ENCODE measurements around the gene ZFP92. TPM values are rescaled to one million over a fixed set of nuclear protein-coding genes. Genes with fewer than 3 reads are reported as not detected.

The ZFP92 gene
- total RNA-seq, 3 donors from 2014 or later, result 0.29 to 1.6 (median 1.3) TPM

DNA sequence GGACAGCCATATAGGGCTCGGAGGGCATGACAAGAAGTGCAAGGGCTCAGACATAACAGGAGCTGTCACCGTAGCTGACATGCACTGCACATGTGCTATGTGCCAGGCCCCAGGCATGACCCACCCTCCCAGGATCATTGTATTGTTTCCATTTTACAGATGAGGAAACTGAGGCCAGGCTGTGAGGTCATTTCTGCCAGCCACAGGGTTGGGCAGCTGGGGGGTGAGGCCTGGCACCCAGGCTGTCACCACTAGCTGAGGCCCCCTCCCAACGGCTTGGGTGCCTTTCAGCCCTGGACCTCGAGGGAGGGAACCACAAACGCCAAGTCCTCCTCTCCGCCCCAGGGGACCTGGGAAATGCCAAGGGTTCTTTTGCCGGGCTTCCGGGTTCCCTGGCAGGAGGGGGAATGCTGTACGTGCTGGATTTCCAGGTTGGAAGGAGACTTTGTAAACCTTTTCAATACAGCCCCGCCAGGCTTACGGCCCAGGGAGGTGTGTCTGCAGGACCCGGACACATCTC is 21.9 kb downstream of the ZFP92 start:
- no peak for DNase-seq (ENCODE audit: low spot score in 2 of 2)
- intact Hi-C loops (cut with DNase I; ENCODE audit: low total_unique reads), result no loop called here
- peaks cover 11 to 14% of the 10 kb centered on the region in 2 donors for H3K9me3 ChIP-seq
- no peak overlapping the region for H3K4me3 ChIP-seq
- H3K4me1 ChIP-seq, result no peaks in the 10 kb centered on the region
- H3K27me3 ChIP-seq, result peaks cover 0 to 50% of the 10 kb centered on the region in 2 donors
- no peak for TF ChIP-seq POLR2AphosphoS5 (IDR thresholded peaks at IDR 0.05)
- TF ChIP-seq POLR2A (IDR thresholded peaks at IDR 0.05), result no peak
- TF ChIP-seq, protein P1, sequence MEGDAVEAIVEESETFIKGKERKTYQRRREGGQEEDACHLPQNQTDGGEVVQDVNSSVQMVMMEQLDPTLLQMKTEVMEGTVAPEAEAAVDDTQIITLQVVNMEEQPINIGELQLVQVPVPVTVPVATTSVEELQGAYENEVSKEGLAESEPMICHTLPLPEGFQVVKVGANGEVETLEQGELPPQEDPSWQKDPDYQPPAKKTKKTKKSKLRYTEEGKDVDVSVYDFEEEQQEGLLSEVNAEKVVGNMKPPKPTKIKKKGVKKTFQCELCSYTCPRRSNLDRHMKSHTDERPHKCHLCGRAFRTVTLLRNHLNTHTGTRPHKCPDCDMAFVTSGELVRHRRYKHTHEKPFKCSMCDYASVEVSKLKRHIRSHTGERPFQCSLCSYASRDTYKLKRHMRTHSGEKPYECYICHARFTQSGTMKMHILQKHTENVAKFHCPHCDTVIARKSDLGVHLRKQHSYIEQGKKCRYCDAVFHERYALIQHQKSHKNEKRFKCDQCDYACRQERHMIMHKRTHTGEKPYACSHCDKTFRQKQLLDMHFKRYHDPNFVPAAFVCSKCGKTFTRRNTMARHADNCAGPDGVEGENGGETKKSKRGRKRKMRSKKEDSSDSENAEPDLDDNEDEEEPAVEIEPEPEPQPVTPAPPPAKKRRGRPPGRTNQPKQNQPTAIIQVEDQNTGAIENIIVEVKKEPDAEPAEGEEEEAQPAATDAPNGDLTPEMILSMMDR (IDR thresholded peaks at IDR 0.05), result no peak
- H3K36me3 ChIP-seq, result no peaks in the 10 kb centered on the region
- no peak overlapping the region for H3K27ac ChIP-seq

DNA sequence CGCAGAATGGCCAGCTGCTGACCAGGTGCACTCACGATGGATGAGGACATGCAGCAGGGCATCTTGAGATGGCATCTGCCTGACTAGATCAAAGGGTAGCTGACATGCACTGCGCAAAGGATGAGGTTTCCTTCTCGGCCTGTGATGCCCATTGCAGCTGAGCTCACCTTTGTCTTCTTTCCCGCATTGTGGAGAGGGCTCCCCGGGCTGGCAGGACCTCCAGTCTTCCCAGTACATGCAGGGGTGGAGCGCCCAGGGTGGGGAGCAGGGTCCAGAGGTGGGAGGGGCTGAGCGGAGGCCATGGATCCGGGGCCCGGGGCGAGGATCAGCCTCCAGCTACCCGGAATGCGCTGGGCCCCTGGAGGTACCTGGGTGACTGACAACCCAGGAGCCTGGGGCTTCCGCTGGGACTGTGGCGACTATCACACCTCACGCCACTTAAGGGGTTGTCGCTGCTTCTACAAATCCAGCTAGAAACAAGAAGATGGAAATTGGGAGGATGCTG is 22.6 kb downstream of the ZFP92 start:
- intact Hi-C loops (cut with DNase I; ENCODE audit: low total_unique reads), result no loop called here
- H3K4me3 ChIP-seq, result no peak overlapping the region
- no peaks in the 10 kb centered on the region for H3K36me3 ChIP-seq
- no peak for TF ChIP-seq POLR2AphosphoS5 (IDR thresholded peaks at IDR 0.05)
- no peak for TF ChIP-seq POLR2A (IDR thresholded peaks at IDR 0.05)
- TF ChIP-seq, protein P1 (IDR thresholded peaks at IDR 0.05), result no peak
- H3K27ac ChIP-seq, result no peak overlapping the region
- peaks cover 0 to 53% of the 10 kb centered on the region in 2 donors for H3K27me3 ChIP-seq
- H3K9me3 ChIP-seq, result peaks cover 11 to 14% of the 10 kb centered on the region in 2 donors
- DNase-seq (ENCODE audit: low spot score in 2 of 2), result no peak
- no peaks in the 10 kb centered on the region for H3K4me1 ChIP-seq

DNA sequence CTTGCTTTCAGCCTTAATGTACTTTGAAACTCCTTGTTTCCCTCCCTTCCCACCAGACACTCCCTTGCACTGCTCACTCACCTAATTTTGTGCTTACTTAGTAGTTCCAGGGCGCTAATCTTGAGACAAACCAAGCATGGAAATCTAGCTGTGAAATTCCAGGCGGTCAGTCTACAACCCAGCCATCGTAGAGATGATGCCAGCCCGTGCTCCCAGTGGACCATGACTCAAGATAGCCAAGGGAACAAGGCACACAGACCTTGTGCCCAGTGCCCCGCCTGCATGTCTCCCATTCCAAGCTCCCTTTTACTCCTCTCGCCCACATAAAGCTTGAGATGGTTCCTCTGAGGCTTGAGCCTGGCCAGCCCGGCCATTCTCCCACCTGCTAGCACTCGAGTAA is 23.5 kb downstream of the ZFP92 start:
- H3K4me3 ChIP-seq, result no peak overlapping the region
- no peaks in the 10 kb centered on the region for H3K4me1 ChIP-seq
- no peaks in the 10 kb centered on the region for H3K36me3 ChIP-seq
- peaks cover 11 to 21% of the 10 kb centered on the region in 2 donors for H3K9me3 ChIP-seq
- TF ChIP-seq, protein P1 (IDR thresholded peaks at IDR 0.05), result no peak
- TF ChIP-seq POLR2A (IDR thresholded peaks at IDR 0.05) (no peak), POLR2AphosphoS5 (IDR thresholded peaks at IDR 0.05) (no peak)
- no peak for DNase-seq (ENCODE audit: low spot score in 2 of 2)
- H3K27me3 ChIP-seq, result peaks cover 0 to 53% of the 10 kb centered on the region in 2 donors
- intact Hi-C loops (cut with DNase I; ENCODE audit: low total_unique reads), result no loop called here
- H3K27ac ChIP-seq, result no peak overlapping the region

DNA sequence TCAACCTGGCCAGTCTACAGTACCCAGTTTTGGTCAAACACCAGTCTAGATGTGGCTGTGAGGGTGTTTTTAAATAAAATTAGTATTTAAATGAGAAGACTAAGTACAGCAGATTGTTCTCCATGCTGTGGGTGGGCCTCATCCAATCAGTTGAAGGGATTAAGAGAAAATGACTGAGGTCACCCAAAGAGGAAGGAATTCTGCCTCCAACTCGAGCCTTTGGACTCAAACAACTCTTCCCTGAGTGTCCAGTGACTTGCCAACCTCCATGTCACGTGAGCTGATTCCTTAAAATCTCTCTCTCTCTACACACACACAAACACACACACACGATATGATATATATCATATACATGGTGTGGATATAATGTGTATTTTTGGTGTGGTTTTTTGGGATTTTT is 24.6 kb downstream of the ZFP92 start:
- no peak for DNase-seq (ENCODE audit: low spot score in 2 of 2)
- Histone ChIP-seq H3K36me3 (no peaks in the 10 kb centered on the region), H3K27ac (no peak overlapping the region), H3K4me1 (no peaks in the 10 kb centered on the region), H3K4me3 (no peak overlapping the region), H3K9me3 (peaks cover 9 to 22% of the 10 kb centered on the region in 2 donors), H3K27me3 (peaks cover 0 to 55% of the 10 kb centered on the region in 2 donors)
- intact Hi-C loops (cut with DNase I; ENCODE audit: low total_unique reads), result no loop called here
- no peak for TF ChIP-seq POLR2AphosphoS5 (IDR thresholded peaks at IDR 0.05)
- TF ChIP-seq, protein P1 (IDR thresholded peaks at IDR 0.05), result no peak
- no peak for TF ChIP-seq POLR2A (IDR thresholded peaks at IDR 0.05)

DNA sequence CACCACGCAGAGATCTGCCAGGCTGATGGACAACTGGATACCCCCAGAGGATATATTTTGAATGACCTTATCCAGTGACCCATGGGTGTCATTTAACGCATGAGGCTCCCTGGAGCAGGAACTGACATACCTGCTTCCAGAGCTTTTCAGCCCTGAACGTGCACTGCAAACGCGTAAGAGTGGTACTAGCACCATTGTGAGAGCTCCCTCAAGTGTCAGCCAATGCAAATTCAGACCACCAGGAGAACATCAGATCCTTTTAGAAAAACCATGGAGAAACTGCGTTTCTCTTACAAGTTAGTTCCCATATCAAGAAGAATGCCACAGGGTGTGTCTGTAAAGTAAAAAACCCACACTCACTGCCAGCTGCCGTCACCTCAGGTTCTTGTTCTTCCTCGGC is 27.3 kb downstream of the ZFP92 start:
- Histone ChIP-seq H3K36me3 (no peaks in the 10 kb centered on the region), H3K4me3 (no peak overlapping the region), H3K4me1 (no peaks in the 10 kb centered on the region), H3K27me3 (peaks cover 0 to 38% of the 10 kb centered on the region in 2 donors), H3K27ac (no peak overlapping the region), H3K9me3 (peaks cover 0 to 13% of the 10 kb centered on the region in 2 donors)
- no peak for DNase-seq (ENCODE audit: low spot score in 2 of 2)
- intact Hi-C loops (cut with DNase I; ENCODE audit: low total_unique reads), result no loop called here
- TF ChIP-seq, protein P1 (IDR thresholded peaks at IDR 0.05), result no peak
- TF ChIP-seq POLR2AphosphoS5 (IDR thresholded peaks at IDR 0.05), result no peak
- no peak for TF ChIP-seq POLR2A (IDR thresholded peaks at IDR 0.05)
